ENCODE data around the gene SEMA4D.

- no peak for TF ChIP-seq CTCF (IDR thresholded peaks at IDR 0.05; ENCODE audit: low read depth, low read length)
- no peak for TF ChIP-seq POLR2A (IDR thresholded peaks at IDR 0.05; ENCODE audit: extremely low read depth, insufficient read length)
- TF ChIP-seq MYC (IDR thresholded peaks at IDR 0.05; ENCODE audit: low read depth, low read length) = no peak
- no peak for TF ChIP-seq MAX (IDR thresholded peaks at IDR 0.05; ENCODE audit: low read depth, low read length)
These were observed 167.4 kb downstream of the SEMA4D start for GRCh38 chr9:89330513-89330912.

Data from NB4 (cell line).